HEK293 (cell line): ENCODE results near the gene KCNJ1.

ENCODE experiments used
- CTCF ChIA-PET: fragments of 350-600 bp; formaldehyde crosslinking; extraction: SDS; loops from one replicate; lab custom pipeline; 2021; ENCODE audit warnings: antibody characterized with exemption; lab: Yijun Ruan, JAX
- POLR2A ChIA-PET: fragments of 300-600 bp; formaldehyde crosslinking; extraction: SDS; loops from one replicate; lab custom pipeline; 2020; ENCODE audit warnings: antibody characterized with exemption, inconsistent platforms; lab: Yijun Ruan, JAX
- H3K27ac ChIP-seq: fragments of 200-500 bp; sonication (Bioruptor generic); 2 replicates; pipeline ENCODE4 v1.5.1; 2014; ENCODE audit warnings: low read depth, low read length, control low read depth, inconsistent platforms; ENCODE audit errors: extremely low read depth
- H3K36me3 ChIP-seq, 2 experiments: fragments of 200-500 bp in 1 of 2; sonication (Bioruptor generic) in 1 of 2; 1 replicate in 1 of 2; 2 replicates in 1 of 2; pipeline ENCODE4 v1.5.1; 2014 to 2017; ENCODE audit warnings: inconsistent platforms in 2 of 2, low read length in 2 of 2; ENCODE audit not compliant: control insufficient read depth in 2 of 2, insufficient read depth in 1 of 2
- H3K4me1 ChIP-seq: fragments of 200-500 bp; sonication (Bioruptor generic); 2 replicates; pipeline ENCODE4 v1.5.1; 2014; ENCODE audit warnings: mild to moderate bottlenecking, low read length, inconsistent platforms; ENCODE audit not compliant: control insufficient read depth, insufficient read depth
- H3K4me3 ChIP-seq: 2 replicates; pipeline ENCODE4 v1.5.1; 2011; ENCODE audit warnings: low read depth, mild to moderate bottlenecking, control low read depth, low read length, moderate library complexity
- H3K9me3 ChIP-seq: fragments of 200-500 bp; sonication (Bioruptor generic); 2 replicates; pipeline ENCODE4 v1.5.1; 2014; ENCODE audit warnings: low read depth, low read length, inconsistent platforms; ENCODE audit not compliant: control insufficient read depth, insufficient read depth
- HOXD13 ChIP-seq: sonication (generic); formaldehyde crosslinking; IDR thresholded peaks from 2 replicates; pipeline ENCODE4 v1.8.0; 2022; ENCODE audit warnings: missing genetic modification reagents, borderline replicate concordance
- KLF16 ChIP-seq: fragments of 450-650 bp; formaldehyde crosslinking; IDR thresholded peaks from 2 replicates; pipeline ENCODE4 v1.5.1; 2017; ENCODE audit warnings: missing biosample characterization, missing genetic modification characterization
- SCRT1 ChIP-seq: fragments of 450-650 bp; formaldehyde crosslinking; IDR thresholded peaks from 2 replicates; pipeline ENCODE4 v1.5.1; 2016; ENCODE audit warnings: missing biosample characterization, missing genetic modification characterization, borderline replicate concordance
- TRIM28 ChIP-seq: IDR thresholded peaks from 2 replicates; pipeline ENCODE4 v1.6.1; 2011; ENCODE audit warnings: low read length, control low read depth, borderline replicate concordance
- ZEB2 ChIP-seq: fragments of 450-650 bp; formaldehyde crosslinking; IDR thresholded peaks from 2 replicates; pipeline ENCODE4 v1.5.1; 2016; ENCODE audit warnings: missing biosample characterization, missing genetic modification characterization
- ZNF155 ChIP-seq: fragments of 450-650 bp; formaldehyde crosslinking; IDR thresholded peaks from 2 replicates; pipeline ENCODE4 v1.5.1; 2016; ENCODE audit warnings: missing biosample characterization, missing genetic modification characterization
- ZNF16 ChIP-seq: fragments of 450-650 bp; formaldehyde crosslinking; IDR thresholded peaks from 2 replicates; pipeline ENCODE4 v1.5.1; 2016; ENCODE audit warnings: low read depth, missing biosample characterization, missing genetic modification characterization
- ZNF19 ChIP-seq: fragments of 450-650 bp; formaldehyde crosslinking; IDR thresholded peaks from 2 replicates; pipeline ENCODE4; 2016; ENCODE audit warnings: missing biosample characterization, missing genetic modification characterization, low read depth
- ZNF335 ChIP-seq: fragments of 450-650 bp; formaldehyde crosslinking; conservative IDR thresholded peaks from 2 replicates; pipeline ENCODE4 v1.5.1; 2016; ENCODE audit warnings: missing biosample characterization, missing genetic modification characterization
- ZNF354C ChIP-seq: fragments of 450-650 bp; formaldehyde crosslinking; IDR thresholded peaks from 2 replicates; pipeline ENCODE4 v1.5.1; 2016; ENCODE audit warnings: missing biosample characterization, missing genetic modification characterization, low read depth, borderline replicate concordance
- ZNF416 ChIP-seq: fragments of 450-650 bp; formaldehyde crosslinking; IDR thresholded peaks from 2 replicates; pipeline ENCODE4 v1.5.1; 2016; ENCODE audit warnings: missing biosample characterization, missing genetic modification characterization
- ZNF473 ChIP-seq: fragments of 450-650 bp; formaldehyde crosslinking; IDR thresholded peaks from 2 replicates; pipeline ENCODE4 v1.5.1; 2017; ENCODE audit warnings: missing biosample characterization, missing genetic modification characterization
- ZNF596 ChIP-seq: fragments of 450-650 bp; IDR thresholded peaks from 2 replicates; pipeline ENCODE4 v1.5.0; 2018; ENCODE audit warnings: missing biosample characterization, mild to moderate bottlenecking, missing genetic modification characterization, moderate library complexity
- ZNF621 ChIP-seq: fragments of 450-650 bp; formaldehyde crosslinking; IDR thresholded peaks from 2 replicates; pipeline ENCODE4 v1.5.1; 2017; ENCODE audit warnings: missing biosample characterization, missing genetic modification characterization
- ZNF658 ChIP-seq: fragments of 450-650 bp; formaldehyde crosslinking; IDR thresholded peaks from 2 replicates; pipeline ENCODE4; 2016; ENCODE audit warnings: missing biosample characterization, missing genetic modification characterization
- ZNF660 ChIP-seq: fragments of 450-650 bp; IDR thresholded peaks from 2 replicates; pipeline ENCODE4 v1.5.1; 2018; ENCODE audit warnings: missing biosample characterization, mild to moderate bottlenecking, missing genetic modification characterization
- ZNF830 ChIP-seq: fragments of 450-650 bp; IDR thresholded peaks from 2 replicates; pipeline ENCODE4 v1.5.0; 2018; ENCODE audit warnings: missing biosample characterization, missing genetic modification characterization, low read depth, mild to moderate bottlenecking, moderate library complexity
- ZSCAN16 ChIP-seq: fragments of 450-650 bp; formaldehyde crosslinking; IDR thresholded peaks from 2 replicates; pipeline ENCODE4 v1.5.1; 2016; ENCODE audit warnings: missing biosample characterization, missing genetic modification characterization
- TF ChIP-seq, protein P1 (sequence below): fragments of 450-650 bp; formaldehyde crosslinking; IDR thresholded peaks from 2 replicates; pipeline ENCODE4 v1.5.1; 2017; ENCODE audit warnings: missing biosample characterization, missing genetic modification characterization
- TF ChIP-seq, protein P2 (sequence below): fragments of 450-650 bp; IDR thresholded peaks from 2 replicates; pipeline ENCODE4 v1.5.1; 2018; ENCODE audit warnings: missing biosample characterization, mild to moderate bottlenecking, missing genetic modification characterization
- TF ChIP-seq, protein P3 (sequence below): fragments of 450-650 bp; formaldehyde crosslinking; IDR thresholded peaks from 2 replicates; pipeline ENCODE4 v1.5.1; 2016; ENCODE audit warnings: missing biosample characterization, missing genetic modification characterization
- TF ChIP-seq, protein P4 (sequence below): fragments of 450-650 bp; formaldehyde crosslinking; IDR thresholded peaks from 2 replicates; pipeline ENCODE4 v1.5.1; 2016; ENCODE audit warnings: missing biosample characterization, missing genetic modification characterization, borderline replicate concordance

The KCNJ1 gene

DNA sequence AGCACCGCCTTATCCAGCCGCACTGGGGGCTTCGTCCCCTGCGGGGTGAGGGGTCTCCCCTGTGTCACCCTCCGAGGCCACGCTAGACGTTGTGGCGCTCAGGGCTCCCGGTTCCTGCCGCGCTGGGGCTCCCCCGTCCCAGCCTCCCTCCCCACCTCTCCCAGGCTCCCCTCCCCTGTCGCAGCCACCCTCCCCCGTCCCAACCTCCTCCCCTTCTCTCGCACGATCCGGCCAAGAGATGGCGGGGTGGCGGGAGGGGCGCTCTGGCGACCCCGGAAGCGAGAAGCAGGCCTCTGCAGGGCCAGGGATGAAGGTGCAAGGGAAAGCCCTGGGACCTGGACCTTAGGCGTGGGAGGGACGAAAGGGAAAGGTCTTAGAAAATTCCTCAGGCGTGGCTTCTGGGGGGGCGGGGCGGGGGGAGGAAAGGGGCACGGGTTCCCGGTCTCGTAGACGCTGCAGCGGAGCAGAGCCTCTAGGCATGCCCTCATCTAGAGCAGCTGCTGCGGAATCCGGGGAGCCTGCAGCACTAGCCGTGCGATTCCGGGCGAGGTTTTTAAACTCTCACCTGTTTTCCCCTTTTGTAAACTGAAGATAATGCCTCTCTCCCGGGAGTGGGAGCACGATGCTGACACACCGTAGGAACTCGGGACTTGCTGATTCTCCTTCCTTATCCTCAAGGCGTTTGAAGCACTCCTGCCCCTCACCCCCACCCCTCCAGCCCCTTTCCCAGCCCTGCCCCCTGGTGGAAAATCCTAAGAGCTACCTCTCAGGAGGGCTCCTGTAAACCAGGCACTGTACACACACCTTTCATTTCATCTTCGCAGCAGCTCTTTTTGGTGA lies 38.5 kb upstream of the KCNJ1 start (continued):
- TF ChIP-seq, protein P1, sequence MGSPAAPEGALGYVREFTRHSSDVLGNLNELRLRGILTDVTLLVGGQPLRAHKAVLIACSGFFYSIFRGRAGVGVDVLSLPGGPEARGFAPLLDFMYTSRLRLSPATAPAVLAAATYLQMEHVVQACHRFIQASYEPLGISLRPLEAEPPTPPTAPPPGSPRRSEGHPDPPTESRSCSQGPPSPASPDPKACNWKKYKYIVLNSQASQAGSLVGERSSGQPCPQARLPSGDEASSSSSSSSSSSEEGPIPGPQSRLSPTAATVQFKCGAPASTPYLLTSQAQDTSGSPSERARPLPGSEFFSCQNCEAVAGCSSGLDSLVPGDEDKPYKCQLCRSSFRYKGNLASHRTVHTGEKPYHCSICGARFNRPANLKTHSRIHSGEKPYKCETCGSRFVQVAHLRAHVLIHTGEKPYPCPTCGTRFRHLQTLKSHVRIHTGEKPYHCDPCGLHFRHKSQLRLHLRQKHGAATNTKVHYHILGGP (tag by site-specific recombination) = no peak
- TF ChIP-seq ZNF335 (tag by site-specific recombination) (peak; percentile 54), ZNF354C (tag by site-specific recombination) (no peak), ZEB2 (no peak)
- TF ChIP-seq, protein P2, sequence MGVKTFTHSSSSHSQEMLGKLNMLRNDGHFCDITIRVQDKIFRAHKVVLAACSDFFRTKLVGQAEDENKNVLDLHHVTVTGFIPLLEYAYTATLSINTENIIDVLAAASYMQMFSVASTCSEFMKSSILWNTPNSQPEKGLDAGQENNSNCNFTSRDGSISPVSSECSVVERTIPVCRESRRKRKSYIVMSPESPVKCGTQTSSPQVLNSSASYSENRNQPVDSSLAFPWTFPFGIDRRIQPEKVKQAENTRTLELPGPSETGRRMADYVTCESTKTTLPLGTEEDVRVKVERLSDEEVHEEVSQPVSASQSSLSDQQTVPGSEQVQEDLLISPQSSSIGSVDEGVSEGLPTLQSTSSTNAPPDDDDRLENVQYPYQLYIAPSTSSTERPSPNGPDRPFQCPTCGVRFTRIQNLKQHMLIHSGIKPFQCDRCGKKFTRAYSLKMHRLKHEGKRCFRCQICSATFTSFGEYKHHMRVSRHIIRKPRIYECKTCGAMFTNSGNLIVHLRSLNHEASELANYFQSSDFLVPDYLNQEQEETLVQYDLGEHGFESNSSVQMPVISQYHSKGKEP = 0 out of 2 replicates have a peak, but pooled peaks have one; percentile 44

DNA sequence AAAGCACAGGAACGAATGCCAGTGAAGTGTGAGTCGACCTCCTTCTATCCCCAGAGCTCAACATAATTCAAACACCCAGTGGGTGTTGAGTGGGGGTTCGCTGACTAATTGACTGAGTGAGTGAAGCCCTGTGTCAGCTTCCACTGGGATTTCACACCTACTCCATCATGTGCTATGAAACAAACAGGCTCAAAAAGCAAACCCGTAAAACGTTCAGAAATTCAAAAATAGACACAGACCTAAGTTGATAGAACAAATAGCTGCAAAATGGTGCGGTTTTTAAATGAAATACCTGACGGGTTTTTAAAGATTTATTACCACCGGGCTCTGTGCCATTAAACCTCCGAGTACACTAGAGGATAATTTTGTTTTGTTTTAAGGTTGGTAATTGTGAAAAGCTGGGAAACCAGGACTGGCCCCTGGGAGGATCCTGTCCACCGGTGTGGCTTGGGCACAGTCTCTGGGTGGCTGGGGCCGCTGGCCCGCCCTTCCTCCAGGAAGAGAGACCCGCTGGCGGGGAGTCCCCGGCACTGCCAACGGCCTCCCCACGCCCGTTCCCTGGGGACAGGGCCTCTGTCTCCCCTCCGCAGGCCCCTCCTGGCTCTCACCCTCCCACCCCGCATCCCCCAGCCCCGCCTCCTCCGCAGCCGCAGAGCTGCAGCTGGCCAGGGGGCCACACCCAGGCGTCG lies 37.7 kb upstream of the KCNJ1 start:
- CTCF ChIA-PET = interaction anchor here (2.1 to 2.7 kb wide), 3 partner anchors 12 to 52 kb away, joined by 9 to 30 read pairs (median 14); partner anchors contain the start of gene KCNJ5
- H3K4me3 ChIP-seq = peak overlapping the region; percentile 51
- peak overlapping the region; percentile 75; the same call in 1 of the 2 replicates for H3K27ac ChIP-seq
- H3K36me3 ChIP-seq = peaks cover 0 to 3% of the 10 kb centered on the region in 2 experiments; a peak in 1 of 3 replicates
- 0 out of 2 replicates have a peak, but pooled peaks cover 3% of the 10 kb centered on the region for H3K4me1 ChIP-seq
- no peaks in the 10 kb centered on the region for H3K9me3 ChIP-seq
- POLR2A ChIA-PET = interaction anchor here (0.6 kb wide), 1 partner anchor 10 kb away, joined by 4 read pairs; no protein-coding TSS in a partner anchor
- TF ChIP-seq HOXD13 (CRISPR knock-in tag) (no peak), ZNF596 (tag by site-specific recombination) (no peak), ZNF155 (tag by site-specific recombination) (no peak), ZNF416 (tag by site-specific recombination) (no peak), ZNF16 (no peak), ZNF335 (tag by site-specific recombination) (peak; percentile 50), TRIM28 (no peak), ZSCAN16 (tag by site-specific recombination) (no peak), ZNF621 (tag by site-specific recombination) (no peak), ZNF830 (tag by site-specific recombination) (no peak), KLF16 (tag by site-specific recombination) (no peak), ZNF473 (tag by site-specific recombination) (no peak), ZNF660 (no peak), SCRT1 (no peak), ZNF19 (no peak), ZNF658 (tag by site-specific recombination) (no peak)
- TF ChIP-seq, protein P3, sequence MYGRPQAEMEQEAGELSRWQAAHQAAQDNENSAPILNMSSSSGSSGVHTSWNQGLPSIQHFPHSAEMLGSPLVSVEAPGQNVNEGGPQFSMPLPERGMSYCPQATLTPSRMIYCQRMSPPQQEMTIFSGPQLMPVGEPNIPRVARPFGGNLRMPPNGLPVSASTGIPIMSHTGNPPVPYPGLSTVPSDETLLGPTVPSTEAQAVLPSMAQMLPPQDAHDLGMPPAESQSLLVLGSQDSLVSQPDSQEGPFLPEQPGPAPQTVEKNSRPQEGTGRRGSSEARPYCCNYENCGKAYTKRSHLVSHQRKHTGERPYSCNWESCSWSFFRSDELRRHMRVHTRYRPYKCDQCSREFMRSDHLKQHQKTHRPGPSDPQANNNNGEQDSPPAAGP (tag by site-specific recombination) = no peak
- TF ChIP-seq, protein P4, sequence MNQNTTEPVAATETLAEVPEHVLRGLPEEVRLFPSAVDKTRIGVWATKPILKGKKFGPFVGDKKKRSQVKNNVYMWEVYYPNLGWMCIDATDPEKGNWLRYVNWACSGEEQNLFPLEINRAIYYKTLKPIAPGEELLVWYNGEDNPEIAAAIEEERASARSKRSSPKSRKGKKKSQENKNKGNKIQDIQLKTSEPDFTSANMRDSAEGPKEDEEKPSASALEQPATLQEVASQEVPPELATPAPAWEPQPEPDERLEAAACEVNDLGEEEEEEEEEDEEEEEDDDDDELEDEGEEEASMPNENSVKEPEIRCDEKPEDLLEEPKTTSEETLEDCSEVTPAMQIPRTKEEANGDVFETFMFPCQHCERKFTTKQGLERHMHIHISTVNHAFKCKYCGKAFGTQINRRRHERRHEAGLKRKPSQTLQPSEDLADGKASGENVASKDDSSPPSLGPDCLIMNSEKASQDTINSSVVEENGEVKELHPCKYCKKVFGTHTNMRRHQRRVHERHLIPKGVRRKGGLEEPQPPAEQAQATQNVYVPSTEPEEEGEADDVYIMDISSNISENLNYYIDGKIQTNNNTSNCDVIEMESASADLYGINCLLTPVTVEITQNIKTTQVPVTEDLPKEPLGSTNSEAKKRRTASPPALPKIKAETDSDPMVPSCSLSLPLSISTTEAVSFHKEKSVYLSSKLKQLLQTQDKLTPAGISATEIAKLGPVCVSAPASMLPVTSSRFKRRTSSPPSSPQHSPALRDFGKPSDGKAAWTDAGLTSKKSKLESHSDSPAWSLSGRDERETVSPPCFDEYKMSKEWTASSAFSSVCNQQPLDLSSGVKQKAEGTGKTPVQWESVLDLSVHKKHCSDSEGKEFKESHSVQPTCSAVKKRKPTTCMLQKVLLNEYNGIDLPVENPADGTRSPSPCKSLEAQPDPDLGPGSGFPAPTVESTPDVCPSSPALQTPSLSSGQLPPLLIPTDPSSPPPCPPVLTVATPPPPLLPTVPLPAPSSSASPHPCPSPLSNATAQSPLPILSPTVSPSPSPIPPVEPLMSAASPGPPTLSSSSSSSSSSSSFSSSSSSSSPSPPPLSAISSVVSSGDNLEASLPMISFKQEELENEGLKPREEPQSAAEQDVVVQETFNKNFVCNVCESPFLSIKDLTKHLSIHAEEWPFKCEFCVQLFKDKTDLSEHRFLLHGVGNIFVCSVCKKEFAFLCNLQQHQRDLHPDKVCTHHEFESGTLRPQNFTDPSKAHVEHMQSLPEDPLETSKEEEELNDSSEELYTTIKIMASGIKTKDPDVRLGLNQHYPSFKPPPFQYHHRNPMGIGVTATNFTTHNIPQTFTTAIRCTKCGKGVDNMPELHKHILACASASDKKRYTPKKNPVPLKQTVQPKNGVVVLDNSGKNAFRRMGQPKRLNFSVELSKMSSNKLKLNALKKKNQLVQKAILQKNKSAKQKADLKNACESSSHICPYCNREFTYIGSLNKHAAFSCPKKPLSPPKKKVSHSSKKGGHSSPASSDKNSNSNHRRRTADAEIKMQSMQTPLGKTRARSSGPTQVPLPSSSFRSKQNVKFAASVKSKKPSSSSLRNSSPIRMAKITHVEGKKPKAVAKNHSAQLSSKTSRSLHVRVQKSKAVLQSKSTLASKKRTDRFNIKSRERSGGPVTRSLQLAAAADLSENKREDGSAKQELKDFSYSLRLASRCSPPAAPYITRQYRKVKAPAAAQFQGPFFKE (tag by site-specific recombination) = no peak
- TF ChIP-seq, protein P2 = peak; percentile 58; the same call in 1 of the 2 replicates
